ENCODE results near the gene SEC14L5.

The SEC14L5 gene

DNA sequence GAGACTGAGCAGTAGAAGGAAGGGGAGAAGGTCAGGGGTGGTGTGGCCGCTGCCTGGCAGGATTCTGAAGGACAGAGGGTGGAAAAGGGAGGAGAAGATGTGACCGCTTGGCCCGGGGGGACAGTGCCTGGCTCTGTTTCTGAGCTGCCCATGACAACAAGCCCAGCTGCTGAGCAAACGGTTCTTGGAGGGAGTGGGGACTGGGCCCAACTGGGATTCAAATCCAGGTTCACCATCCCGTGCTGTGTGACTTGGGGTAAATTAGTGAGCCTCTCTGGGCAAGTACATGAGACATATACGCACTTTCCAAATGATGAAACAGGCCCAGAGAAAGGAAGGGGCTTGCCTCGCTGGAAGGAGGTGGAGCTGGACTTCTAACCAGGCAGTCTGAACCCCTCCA, 23.3 kb downstream of the SEC14L5 start:
- DNase-seq (ENCODE audit: insufficient read length, low spot score) (no peak), FAIRE-seq (no peak)

DNA sequence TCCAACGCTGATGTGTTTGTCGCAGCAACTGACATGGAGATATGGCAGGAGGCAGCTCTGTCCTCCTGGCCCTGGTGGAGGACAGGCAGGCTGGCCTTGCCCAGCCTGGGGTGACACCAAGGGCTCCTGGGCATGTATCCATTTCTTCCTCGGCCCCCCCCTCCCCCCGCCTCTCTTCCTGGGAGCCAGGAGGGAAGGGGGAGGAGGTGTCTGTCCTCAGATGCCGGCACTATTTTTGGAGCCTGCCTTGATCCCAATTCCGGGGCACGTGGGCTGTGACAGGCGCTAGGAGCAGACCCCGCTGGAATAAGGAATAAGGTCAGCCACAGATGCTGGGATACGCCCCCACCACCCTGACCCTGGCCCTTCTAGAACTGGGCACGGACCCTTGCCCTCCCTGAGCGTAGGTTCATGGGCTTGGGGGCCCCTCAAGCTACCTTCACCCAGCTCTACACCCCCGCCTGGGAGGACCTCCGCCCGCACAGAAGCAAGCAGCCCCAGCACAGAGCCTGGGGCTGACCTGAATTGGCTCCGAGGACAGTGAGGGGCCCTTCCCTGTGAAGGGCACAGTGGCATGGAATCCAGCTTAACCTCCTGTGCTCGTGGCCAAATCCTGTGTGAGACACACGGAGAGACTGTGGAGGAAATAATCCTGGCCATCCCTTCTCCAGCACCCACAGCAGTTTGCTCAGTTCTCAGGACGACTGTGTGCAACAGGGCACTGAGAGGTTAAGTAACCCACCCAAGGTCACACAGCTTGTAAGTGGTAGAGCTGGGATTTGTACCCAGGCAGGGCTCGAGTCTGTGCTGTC, 24.1 kb downstream of the SEC14L5 start:
- FAIRE-seq, result no peak

GRCh38 chr16:4984174-4984990, 26.3 kb downstream of the SEC14L5 start:
- no peak for FAIRE-seq
- no peak for DNase-seq (ENCODE audit: insufficient read length, low spot score)

More for the DNA sequence above, 24.1 kb downstream of the SEC14L5 start:
- no peak for DNase-seq (ENCODE audit: insufficient read length, low spot score)

DNA sequence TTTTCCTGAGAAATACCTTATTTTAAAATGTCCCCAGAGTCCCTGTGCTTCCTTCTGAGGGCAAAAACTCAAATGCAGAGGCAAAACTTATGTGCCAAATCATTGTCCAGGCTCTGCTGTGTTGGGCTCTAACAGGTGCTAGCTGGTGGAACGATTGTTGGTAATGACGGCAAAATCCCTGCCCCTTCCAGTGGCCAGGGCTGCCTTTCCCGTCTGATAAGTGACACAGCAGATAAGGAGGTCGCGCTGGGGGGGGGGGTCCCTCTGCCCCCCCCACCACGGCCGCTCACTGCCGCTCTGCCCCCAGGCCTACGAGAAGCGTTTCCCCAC, 29.1 kb downstream of the SEC14L5 start:
- DNase-seq (ENCODE audit: insufficient read length, low spot score) (no peak), FAIRE-seq (no peak)

GRCh38 chr16:4987580-4988374, 29.6 kb downstream of the SEC14L5 start:
- FAIRE-seq (no peak), DNase-seq (ENCODE audit: insufficient read length, low spot score) (no peak)

DNA sequence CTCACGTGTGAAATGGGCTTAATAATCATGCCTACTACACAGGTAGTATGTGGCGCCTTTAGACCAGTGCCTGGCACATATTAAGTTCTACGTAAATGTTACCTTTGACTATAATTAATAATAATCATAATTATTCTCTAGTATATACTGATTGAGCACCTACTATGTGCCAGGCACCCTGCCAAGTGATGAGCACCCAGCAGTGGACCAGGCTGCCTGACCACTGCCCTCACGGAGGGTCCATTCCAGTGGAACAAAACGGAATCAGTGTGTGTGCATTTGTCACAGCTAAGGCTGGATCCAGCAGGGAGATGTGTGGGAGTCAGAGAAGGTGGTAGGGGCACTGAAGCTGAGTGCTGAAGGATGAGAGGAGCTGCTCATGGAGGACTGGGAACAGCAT, 30.5 kb downstream of the SEC14L5 start:
- no peak for FAIRE-seq
- DNase-seq (ENCODE audit: insufficient read length, low spot score), result no peak

GRCh38 chr16:4989391-4990006, 31.4 kb downstream of the SEC14L5 start:
- DNase-seq (ENCODE audit: insufficient read length, low spot score) (no peak), FAIRE-seq (no peak)

- no peak for FAIRE-seq
- DNase-seq (ENCODE audit: insufficient read length, low spot score), result no peak
Measured at GRCh38 chr16:4990415-4990814, 32.3 kb downstream of the SEC14L5 start.

DNA sequence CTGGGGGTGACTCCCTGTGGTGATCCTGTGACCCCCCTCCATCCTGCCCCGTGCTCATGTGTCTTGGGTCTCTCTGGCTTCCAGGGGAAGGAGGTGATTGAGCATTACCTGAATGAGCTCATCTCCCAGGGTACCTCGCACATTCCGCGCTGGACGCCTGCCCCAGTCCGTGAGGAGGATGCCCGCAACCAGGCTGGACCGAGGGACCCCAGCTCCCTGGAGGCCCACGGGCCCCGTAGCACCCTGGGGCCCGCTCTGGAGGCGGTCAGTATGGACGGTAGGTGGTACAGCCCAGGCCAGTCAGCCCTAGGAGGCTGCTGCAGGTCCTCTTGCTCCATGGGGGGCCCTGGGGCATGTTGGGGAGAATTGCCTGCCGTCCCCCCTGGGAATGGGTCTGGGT, 33.6 kb downstream of the SEC14L5 start:
- FAIRE-seq, result no peak
- DNase-seq (ENCODE audit: insufficient read length, low spot score), result no peak

- FAIRE-seq (no peak), DNase-seq (ENCODE audit: insufficient read length, low spot score) (no peak)
Measured at GRCh38 chr16:4994719-4995434, 36.7 kb downstream of the SEC14L5 start.

GRCh38 chr16:5000573-5001001, 42.5 kb downstream of the SEC14L5 start:
- DNase-seq (ENCODE audit: insufficient read length, low spot score), result no peak
- FAIRE-seq, result no peak

DNA sequence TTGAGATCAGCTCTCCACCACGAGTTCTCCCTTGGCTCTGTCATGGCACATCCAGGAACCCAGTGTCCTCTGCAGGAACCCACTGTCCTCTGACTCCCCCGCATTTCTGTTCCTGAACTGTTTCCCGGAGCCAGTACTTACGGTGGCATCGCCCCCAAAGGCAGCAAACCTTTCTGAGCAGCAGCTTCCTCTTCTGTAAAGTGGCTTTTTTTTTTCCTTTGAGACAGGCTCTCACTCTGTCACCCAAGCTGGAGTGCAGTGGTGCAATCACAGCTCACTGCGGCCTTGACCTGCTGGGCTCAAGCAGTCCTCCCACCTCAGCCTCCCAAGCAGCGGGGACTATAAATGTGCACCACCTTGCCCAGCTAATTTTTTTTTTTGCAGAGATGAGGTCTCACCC, 43.4 kb downstream of the SEC14L5 start:
- DNase-seq (ENCODE audit: insufficient read length, low spot score), result no peak
- no peak for FAIRE-seq

GRCh38 chr16:5001986-5002385, 43.9 kb downstream of the SEC14L5 start:
- FAIRE-seq, result no peak
- DNase-seq (ENCODE audit: insufficient read length, low spot score), result no peak

DNA sequence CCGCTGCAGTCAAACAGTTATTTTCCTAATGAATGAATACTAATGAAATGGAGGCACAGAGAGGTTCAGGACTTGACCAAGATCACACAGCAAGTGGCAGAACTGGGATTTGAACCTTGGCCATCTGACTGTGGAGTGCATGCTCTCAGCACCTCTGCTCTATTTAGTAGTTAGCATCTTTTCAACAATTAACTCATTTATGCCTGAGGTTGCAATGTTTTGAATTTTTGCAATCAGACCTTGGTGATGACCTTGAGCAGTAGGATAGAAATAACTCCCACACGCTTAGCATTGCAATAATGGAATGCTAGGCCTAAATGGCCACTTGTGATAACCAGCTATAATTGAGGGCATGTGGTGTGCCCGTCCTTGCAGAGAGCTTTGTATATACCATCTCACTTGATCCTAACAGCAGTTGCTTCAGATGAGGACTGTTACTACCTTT, 44.6 kb downstream of the SEC14L5 start:
- FAIRE-seq (no peak), DNase-seq (ENCODE audit: insufficient read length, low spot score) (no peak)

GRCh38 chr16:5003211-5003610, 45.1 kb downstream of the SEC14L5 start:
- FAIRE-seq (no peak), DNase-seq (ENCODE audit: insufficient read length, low spot score) (no peak)

DNA sequence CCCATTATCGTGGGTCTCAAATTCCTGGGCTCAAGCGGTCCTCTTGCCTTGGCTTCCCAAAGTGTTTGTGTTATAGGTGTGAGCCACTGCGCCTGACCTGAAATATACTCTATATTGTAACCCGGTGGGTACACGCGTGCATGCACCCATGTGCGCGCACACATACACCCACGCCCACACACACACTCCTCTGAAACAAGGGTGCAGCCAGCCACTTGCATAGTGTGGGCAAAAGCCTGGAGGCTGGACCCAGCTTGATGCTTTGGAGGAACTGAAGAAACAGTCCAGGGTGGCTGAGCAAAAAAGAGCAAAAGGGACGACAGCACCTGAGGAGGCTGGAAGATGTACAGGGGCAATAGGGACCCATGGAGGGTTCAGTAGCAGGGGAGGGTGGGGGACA, 45.7 kb downstream of the SEC14L5 start:
- DNase-seq (ENCODE audit: insufficient read length, low spot score) (no peak), FAIRE-seq (no peak)

DNA sequence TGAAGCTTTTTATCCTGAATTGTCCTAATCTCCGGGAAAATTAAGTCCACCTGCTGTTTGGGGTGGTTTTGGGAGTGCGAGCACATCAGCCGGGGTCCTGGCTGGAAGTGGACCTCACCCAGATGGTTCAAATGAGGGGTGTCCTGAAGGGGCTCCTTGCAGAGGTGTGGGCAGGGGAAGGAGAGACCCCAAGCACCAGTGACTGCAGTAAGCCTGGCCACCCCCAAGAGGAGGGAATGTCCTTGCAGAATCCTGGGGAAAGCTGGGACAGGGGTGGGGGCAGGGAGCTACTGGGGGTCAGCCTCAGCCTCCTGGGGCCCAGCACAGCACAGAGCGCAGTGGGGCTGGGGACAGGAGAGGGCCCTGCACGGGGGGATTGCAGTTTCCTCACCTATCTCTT, 46.2 kb downstream of the SEC14L5 start:
- FAIRE-seq (no peak), DNase-seq (ENCODE audit: insufficient read length, low spot score) (no peak)

GRCh38 chr16:5005916-5006315, 47.8 kb downstream of the SEC14L5 start:
- DNase-seq (ENCODE audit: insufficient read length, low spot score), result no peak
- FAIRE-seq, result no peak

GRCh38 chr16:5006348-5007193, 48.4 kb downstream of the SEC14L5 start:
- DNase-seq (ENCODE audit: insufficient read length, low spot score), result no peak
- FAIRE-seq, result no peak
